CD14-positive monocyte (primary cell): ENCODE data around the gene EDNRA. TPM values are rescaled to one million over a fixed set of nuclear protein-coding genes. Genes with fewer than 3 reads are reported as not detected.

Source experiments
- DNase-seq, 3 donors: peaks; one replicate each; pipeline ENCODE4 v3.0.0-alpha.2; 2011 to 2022
- H2AFZ ChIP-seq: 2 replicates; pipeline ENCODE4 v1.6.0; 2012; ENCODE audit warnings: mild to moderate bottlenecking, low read depth, low read length, inconsistent platforms; ENCODE audit not compliant: insufficient read depth, poor library complexity, severe bottlenecking
- H3K27ac ChIP-seq, 2 donors: 1 replicate in 1 of 2; 2 replicates in 1 of 2; pipeline ENCODE4 v1.5.1; 2012 to 2013; ENCODE audit warnings: low read length in 2 of 2, control low read depth in 1 of 2, inconsistent platforms in 1 of 2, low read depth in 1 of 2, mild to moderate bottlenecking in 1 of 2
- H3K27me3 ChIP-seq, 2 donors: one replicate each; pipeline versions ENCODE4 v1.6.0 to v1.6.1; 2011 to 2013; ENCODE audit warnings: low read length in 2 of 2; ENCODE audit not compliant: control insufficient read depth in 2 of 2, insufficient read depth in 2 of 2
- H3K36me3 ChIP-seq, 2 donors: replicated peaks in 1 of 2; 1 replicate in 1 of 2; 2 replicates in 1 of 2; pipeline versions ENCODE4 v1.5.1 to v1.6.1; 2012 to 2013; ENCODE audit warnings: low read length in 2 of 2, control low read depth in 1 of 2, inconsistent platforms in 1 of 2, mild to moderate bottlenecking in 1 of 2; ENCODE audit not compliant: insufficient read depth in 2 of 2, control insufficient read depth in 1 of 2
- H3K4me1 ChIP-seq, 2 donors: 1 replicate in 1 of 2; 2 replicates in 1 of 2; pipeline versions ENCODE4 v1.5.1 to v1.6.1; 2012 to 2013; ENCODE audit warnings: low read length in 2 of 2, control low read depth in 1 of 2, inconsistent platforms in 1 of 2, mild to moderate bottlenecking in 1 of 2, moderate library complexity in 1 of 2; ENCODE audit not compliant: insufficient read depth in 2 of 2, control insufficient read depth in 1 of 2
- H3K4me2 ChIP-seq: replicated peaks from 2 replicates; pipeline ENCODE3; 2012; ENCODE audit warnings: low read length, moderate library complexity, mild to moderate bottlenecking; ENCODE audit not compliant: poor library complexity, severe bottlenecking; ENCODE audit errors: extremely low read depth
- H3K4me3 ChIP-seq, 3 experiments: fragments of 200-600 bp in 1 of 3; sonication (generic) in 1 of 3; replicated peaks in 1 of 3; 1 replicate in 2 of 3; 2 replicates in 1 of 3; pipeline ENCODE4 v1.5.1; 2011 to 2013; ENCODE audit warnings: low read length in 3 of 3, mild to moderate bottlenecking in 3 of 3, control low read depth in 2 of 3, low read depth in 2 of 3, inconsistent platforms in 1 of 3, moderate library complexity in 1 of 3
- H3K79me2 ChIP-seq: 2 replicates; pipeline ENCODE4 v1.6.0; 2012; ENCODE audit warnings: mild to moderate bottlenecking, control low read depth, inconsistent platforms, low read length, moderate library complexity; ENCODE audit not compliant: insufficient read depth
- H3K9ac ChIP-seq: 2 replicates; pipeline ENCODE4 v1.6.0; 2017; ENCODE audit warnings: low read length, mild to moderate bottlenecking; ENCODE audit not compliant: insufficient read depth, poor library complexity, severe bottlenecking
- H3K9me3 ChIP-seq, 2 donors: replicated peaks in 1 of 2; 1 replicate in 1 of 2; 2 replicates in 1 of 2; pipeline versions ENCODE4 v1.5.1 to v1.6.1; 2012 to 2013; ENCODE audit warnings: low read length in 2 of 2, control low read depth in 1 of 2; ENCODE audit not compliant: control insufficient read depth in 1 of 2, insufficient read depth in 1 of 2
- H4K20me1 ChIP-seq: 2 replicates; pipeline ENCODE4 v1.6.0; 2012; ENCODE audit warnings: mild to moderate bottlenecking, low read length, control low read depth, moderate library complexity; ENCODE audit not compliant: insufficient read depth
- H3K27ac Mint-ChIP-seq, 7 donors: one replicate each; pipeline ENCODE4 v1.8.0; 2020; ENCODE audit warnings: mild to moderate bottlenecking in 7 of 7, mixed read lengths in 7 of 7, moderate library complexity in 6 of 7, inconsistent platforms in 2 of 7
- H3K27me3 Mint-ChIP-seq, 3 donors: one replicate each; pipeline ENCODE4 v1.8.0; 2021 to 2022; ENCODE audit warnings: low read depth in 3 of 3, mild to moderate bottlenecking in 3 of 3, mixed read lengths in 3 of 3, moderate library complexity in 3 of 3, inconsistent platforms in 1 of 3
- H3K36me3 Mint-ChIP-seq, 2 donors: one replicate each; pipeline ENCODE4 v1.8.0; 2020; ENCODE audit warnings: mixed read lengths in 2 of 2, inconsistent platforms in 1 of 2, mild to moderate bottlenecking in 1 of 2
- H3K4me1 Mint-ChIP-seq: one replicate; pipeline ENCODE4 v1.8.0; 2020; ENCODE audit warnings: mild to moderate bottlenecking, mixed read lengths
- H3K4me3 Mint-ChIP-seq, 2 donors: one replicate each; pipeline ENCODE4 v1.8.0; 2020; ENCODE audit warnings: mild to moderate bottlenecking in 2 of 2, mixed read lengths in 2 of 2, moderate library complexity in 1 of 2
- H3K9me3 Mint-ChIP-seq, 7 donors: one replicate each; pipeline ENCODE4 v1.8.0; 2020 to 2022; ENCODE audit warnings: mixed read lengths in 7 of 7, mild to moderate bottlenecking in 6 of 7, moderate library complexity in 6 of 7, inconsistent platforms in 2 of 7
- WGBS: methylation state at CpG from one replicate; pipeline ENCODE4 v1.1.5; 2013; ENCODE audit warnings: missing lambda C conversion rate; ENCODE audit not compliant: insufficient coverage; 5-methylcytosine and 5-hydroxymethylcytosine counted together
- intact Hi-C, 2 donors: fragments of 100-400 bp; cut with micrococcal nuclease; formaldehyde crosslinking; loops; one replicate each; pipeline versions ENCODE4 v1.15.0 to v1.15.1; 2023
- polyA plus RNA-seq, 3 donors: library from polyadenylated mRNA; depleted of rRNA in 1 of 3; unstranded in 2 of 3; stranded (reverse) in 1 of 3; fragments of 300-500 nt in 2 of 3; fragments of >200 nt in 1 of 3; fragmentation: Illumina TruSeq in 2 of 3; gene quantifications; 1 replicate in 2 of 3; 2 replicates in 1 of 3; pipeline ENCODE4 v1.2.3, GENCODE V29; 2012 to 2021
- TF ChIP-seq, protein P1 (sequence below): fragments of 200-600 bp; IDR thresholded peaks from one replicate; pipeline ENCODE4 v1.8.0; 2022; ENCODE audit warnings: antibody characterized with exemption, mild to moderate bottlenecking

Gene EDNRA
- polyA plus RNA-seq, 3 donors, result not detected

DNA sequence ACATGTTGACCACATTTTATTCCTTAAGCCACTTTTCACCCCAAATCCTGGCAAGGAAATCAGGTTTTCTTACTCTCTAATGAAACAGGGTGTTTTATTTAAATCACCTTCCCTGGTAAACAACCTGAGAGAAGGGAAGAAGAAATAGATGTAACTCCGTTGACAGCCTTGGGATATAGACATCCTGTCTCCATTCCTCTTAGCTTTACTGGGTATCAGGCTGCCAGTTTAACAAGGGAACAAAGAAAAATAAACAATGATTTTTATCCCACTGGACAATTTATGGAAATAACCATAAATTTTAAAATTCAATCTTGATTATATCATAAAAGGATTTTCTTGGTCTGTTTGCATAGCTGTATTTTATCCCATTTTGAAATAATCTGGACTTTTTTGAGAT lies 49.2 kb downstream of the EDNRA start:
- Histone ChIP-seq H3K27me3 (peaks cover 0 to 3% of the 10 kb centered on the region in 2 donors), H4K20me1 (no peaks in the 10 kb centered on the region), H3K4me3 (no peak overlapping the region), H3K27ac (no peak overlapping the region), H3K9me3 (no peaks in the 10 kb centered on the region), H3K9ac (no peak overlapping the region), H3K36me3 (no peaks in the 10 kb centered on the region), H2AFZ (no peak overlapping the region), H3K4me2 (no peak overlapping the region), H3K79me2 (no peaks in the 10 kb centered on the region), H3K4me1 (no peaks in the 10 kb centered on the region)
- TF ChIP-seq, protein P1, sequence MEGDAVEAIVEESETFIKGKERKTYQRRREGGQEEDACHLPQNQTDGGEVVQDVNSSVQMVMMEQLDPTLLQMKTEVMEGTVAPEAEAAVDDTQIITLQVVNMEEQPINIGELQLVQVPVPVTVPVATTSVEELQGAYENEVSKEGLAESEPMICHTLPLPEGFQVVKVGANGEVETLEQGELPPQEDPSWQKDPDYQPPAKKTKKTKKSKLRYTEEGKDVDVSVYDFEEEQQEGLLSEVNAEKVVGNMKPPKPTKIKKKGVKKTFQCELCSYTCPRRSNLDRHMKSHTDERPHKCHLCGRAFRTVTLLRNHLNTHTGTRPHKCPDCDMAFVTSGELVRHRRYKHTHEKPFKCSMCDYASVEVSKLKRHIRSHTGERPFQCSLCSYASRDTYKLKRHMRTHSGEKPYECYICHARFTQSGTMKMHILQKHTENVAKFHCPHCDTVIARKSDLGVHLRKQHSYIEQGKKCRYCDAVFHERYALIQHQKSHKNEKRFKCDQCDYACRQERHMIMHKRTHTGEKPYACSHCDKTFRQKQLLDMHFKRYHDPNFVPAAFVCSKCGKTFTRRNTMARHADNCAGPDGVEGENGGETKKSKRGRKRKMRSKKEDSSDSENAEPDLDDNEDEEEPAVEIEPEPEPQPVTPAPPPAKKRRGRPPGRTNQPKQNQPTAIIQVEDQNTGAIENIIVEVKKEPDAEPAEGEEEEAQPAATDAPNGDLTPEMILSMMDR, result no peak
- H3K9me3 Mint-ChIP-seq, result peaks cover 0 to 5% (median 0%) of the 10 kb centered on the region in 7 donors
- no peaks in the 10 kb centered on the region for H3K4me1 Mint-ChIP-seq
- no peak overlapping the region for H3K4me3 Mint-ChIP-seq
- H3K36me3 Mint-ChIP-seq, result no peaks in the 10 kb centered on the region
- intact Hi-C loops, result no loop called here
- H3K27ac Mint-ChIP-seq, result no peak overlapping the region
- no peak for DNase-seq
- WGBS, result no CpG with 5 or more reads among the region's 1 CpG
- peaks cover 0 to 4% (median 0%) of the 10 kb centered on the region in 3 donors for H3K27me3 Mint-ChIP-seq

DNA sequence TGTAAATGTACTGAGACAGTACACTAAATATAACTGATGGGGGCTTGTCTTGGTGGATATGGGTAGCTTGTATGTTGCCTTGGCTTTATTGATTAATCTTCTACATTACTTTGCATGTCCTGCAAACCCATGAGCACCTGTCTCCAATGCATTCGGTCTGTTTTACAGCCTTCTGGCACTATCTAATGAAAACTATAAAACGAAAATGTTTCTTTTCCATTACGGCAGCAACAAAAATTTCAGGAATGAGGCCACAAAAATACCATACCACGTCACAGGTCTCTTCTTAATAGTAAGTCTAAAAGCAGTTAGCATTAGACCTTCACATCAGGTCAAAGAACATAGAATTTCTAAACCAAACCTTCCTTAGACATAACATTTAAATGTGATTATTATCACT lies 49.8 kb downstream of the EDNRA start:
- H3K4me1 ChIP-seq, result no peaks in the 10 kb centered on the region
- intact Hi-C loops, result no loop called here
- no peak overlapping the region for H3K27ac ChIP-seq
- no peak overlapping the region for H3K27ac Mint-ChIP-seq
- no peaks in the 10 kb centered on the region for H3K9me3 ChIP-seq
- peaks cover 0 to 3% of the 10 kb centered on the region in 2 donors for H3K27me3 ChIP-seq
- H2AFZ ChIP-seq, result no peak overlapping the region
- no peak overlapping the region for H3K4me3 Mint-ChIP-seq
- H3K36me3 ChIP-seq, result no peaks in the 10 kb centered on the region
- peaks cover 0 to 4% (median 0%) of the 10 kb centered on the region in 3 donors for H3K27me3 Mint-ChIP-seq
- H3K4me2 ChIP-seq, result no peak overlapping the region
- DNase-seq, result no peak
- no peaks in the 10 kb centered on the region for H3K36me3 Mint-ChIP-seq
- no peak overlapping the region for H3K4me3 ChIP-seq
- no peaks in the 10 kb centered on the region for H3K4me1 Mint-ChIP-seq
- TF ChIP-seq, protein P1, result no peak
- peaks cover 0 to 5% (median 0%) of the 10 kb centered on the region in 7 donors for H3K9me3 Mint-ChIP-seq
- H3K9ac ChIP-seq, result no peak overlapping the region
- WGBS, result 80% methylated on average over 2 of the region's 4 CpGs
- no peaks in the 10 kb centered on the region for H4K20me1 ChIP-seq
- no peaks in the 10 kb centered on the region for H3K79me2 ChIP-seq
